ENCODE measurements around the gene FFAR3. TPM values are rescaled to one million over a fixed set of nuclear protein-coding genes. Genes with fewer than 3 reads are reported as not detected.

FFAR3 gene
- polyA plus RNA-seq, 4 donors: 0.16 to 0.71 (median 0.17) TPM; not detected in 1

- no peak for DNase-seq (ENCODE audit: low read depth in 4 of 4, low spot score in 3 of 4)
Measured at GRCh38 chr19:35329323-35329722, 28.9 kb upstream of the FFAR3 start.

- DNase-seq (ENCODE audit: low read depth in 4 of 4, low spot score in 3 of 4): no peak
Measured at GRCh38 chr19:35330475-35330874, 27.8 kb upstream of the FFAR3 start.

- no peak for DNase-seq (ENCODE audit: low read depth in 4 of 4, low spot score in 3 of 4)
Measured at GRCh38 chr19:35331551-35332214, 26.6 kb upstream of the FFAR3 start.

GRCh38 chr19:35332817-35333216, 25.4 kb upstream of the FFAR3 start:
- DNase-seq (ENCODE audit: low read depth in 4 of 4, low spot score in 3 of 4): no peak

- DNase-seq (ENCODE audit: low read depth in 4 of 4, low spot score in 3 of 4): no peak
Measured at GRCh38 chr19:35334144-35334753, 24.0 kb upstream of the FFAR3 start.

- no peak for DNase-seq (ENCODE audit: low read depth in 4 of 4, low spot score in 3 of 4)
Measured at GRCh38 chr19:35336166-35336955, 21.9 kb upstream of the FFAR3 start.

- no peak for DNase-seq (ENCODE audit: low read depth in 4 of 4, low spot score in 3 of 4)
Measured at GRCh38 chr19:35337097-35337983, 20.9 kb upstream of the FFAR3 start.

- no peak for DNase-seq (ENCODE audit: low read depth in 4 of 4, low spot score in 3 of 4)
Measured at GRCh38 chr19:35337984-35338296, 20.3 kb upstream of the FFAR3 start.

GRCh38 chr19:35340431-35340830, 17.8 kb upstream of the FFAR3 start:
- no peak for DNase-seq (ENCODE audit: low read depth in 4 of 4, low spot score in 3 of 4)

- no peak for DNase-seq (ENCODE audit: low read depth in 4 of 4, low spot score in 3 of 4)
Measured at GRCh38 chr19:35341006-35341405, 17.3 kb upstream of the FFAR3 start.

- no peak for DNase-seq (ENCODE audit: low read depth in 4 of 4, low spot score in 3 of 4)
Measured at GRCh38 chr19:35341565-35342225, 16.6 kb upstream of the FFAR3 start.

- DNase-seq (ENCODE audit: low read depth in 4 of 4, low spot score in 3 of 4): no peak
Measured at GRCh38 chr19:35342430-35342829, 15.8 kb upstream of the FFAR3 start.

GRCh38 chr19:35344511-35345031, 13.7 kb upstream of the FFAR3 start:
- no peak for DNase-seq (ENCODE audit: low read depth in 4 of 4, low spot score in 3 of 4)

- DNase-seq (ENCODE audit: low read depth in 4 of 4, low spot score in 3 of 4): no peak
Measured at GRCh38 chr19:35345671-35346111, 12.6 kb upstream of the FFAR3 start.

- no peak for DNase-seq (ENCODE audit: low read depth in 4 of 4, low spot score in 3 of 4)
Measured at GRCh38 chr19:35346193-35347052, 11.8 kb upstream of the FFAR3 start.

- DNase-seq (ENCODE audit: low read depth in 4 of 4, low spot score in 3 of 4): no peak
Measured at GRCh38 chr19:35347171-35347929, 10.9 kb upstream of the FFAR3 start, which contains the start of gene FFAR1. Gene FFAR1 (plus strand): TSS chr19:35347902. CDS start chr19:35351552, 3,650 bp downstream.

GRCh38 chr19:35347930-35348298, 10.3 kb upstream of the FFAR3 start:
- DNase-seq (ENCODE audit: low read depth in 4 of 4, low spot score in 3 of 4): no peak

- no peak for DNase-seq (ENCODE audit: low read depth in 4 of 4, low spot score in 3 of 4)
Measured at GRCh38 chr19:35348911-35349611, 9.2 kb upstream of the FFAR3 start.

All from left renal pelvis (tissue), 4 donors.